GM18520 (cell line): ENCODE data around the gene FOXP4.

Source experiments
- ATAC-seq: cut with Tn5 transposase; IDR thresholded peaks from one replicate; pipeline ENCODE4 v1.9.1; 2021; ENCODE audit not compliant: unreplicated experiment

The FOXP4 gene

DNA sequence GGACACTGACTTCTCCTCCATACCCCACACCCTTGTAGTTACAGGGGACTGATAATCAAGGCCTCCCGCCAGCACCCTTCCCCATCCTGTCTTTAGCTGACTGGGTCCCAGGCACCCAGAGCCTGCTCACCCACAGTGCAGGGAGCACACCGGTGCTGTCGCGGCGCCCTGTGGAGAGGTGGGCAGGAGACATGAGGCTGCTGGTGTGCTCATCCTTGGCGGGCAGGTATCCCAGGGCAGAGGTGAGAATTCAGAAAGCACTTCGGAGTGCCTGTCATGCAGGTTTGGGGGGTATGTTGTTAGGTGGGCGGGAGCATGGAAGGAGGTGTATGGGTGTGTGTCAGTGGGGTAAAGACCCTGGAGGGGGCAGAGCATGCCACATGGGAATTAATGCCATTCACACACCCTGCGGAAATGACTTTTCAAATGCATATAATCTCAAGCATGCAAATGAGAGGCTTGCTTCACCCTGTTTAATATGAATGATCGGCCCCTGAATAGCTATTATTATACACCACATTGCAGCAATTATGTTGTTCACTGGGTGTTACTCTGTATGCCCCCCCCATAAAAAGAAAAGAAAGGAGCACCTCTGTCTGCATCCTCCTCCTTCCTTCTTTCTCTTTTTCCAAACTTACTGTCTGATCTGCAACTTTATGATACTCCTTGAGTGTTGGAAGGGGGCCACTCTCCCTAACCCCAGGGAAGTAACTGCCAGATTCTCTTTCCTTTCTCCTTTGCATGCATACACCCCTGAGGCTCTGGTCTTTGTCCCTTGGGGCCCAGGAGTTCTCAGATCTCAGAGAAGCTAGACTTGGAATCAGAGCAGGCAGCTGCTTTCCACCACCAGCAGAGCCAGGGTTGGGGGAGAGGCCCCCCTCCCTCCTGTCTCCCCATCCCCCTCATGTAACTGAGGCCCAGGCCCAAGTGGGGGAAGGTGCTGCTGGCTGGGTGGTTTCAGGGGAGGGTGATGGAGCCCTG lies 16.0 kb downstream of the FOXP4 start:
- ATAC-seq: no peak

- ATAC-seq: no peak
Observed at GRCh38 chr6:41563060-41563776, 17.0 kb downstream of the FOXP4 start.

GRCh38 chr6:41564448-41565142 lies 18.4 kb downstream of the FOXP4 start:
- no peak for ATAC-seq

DNA sequence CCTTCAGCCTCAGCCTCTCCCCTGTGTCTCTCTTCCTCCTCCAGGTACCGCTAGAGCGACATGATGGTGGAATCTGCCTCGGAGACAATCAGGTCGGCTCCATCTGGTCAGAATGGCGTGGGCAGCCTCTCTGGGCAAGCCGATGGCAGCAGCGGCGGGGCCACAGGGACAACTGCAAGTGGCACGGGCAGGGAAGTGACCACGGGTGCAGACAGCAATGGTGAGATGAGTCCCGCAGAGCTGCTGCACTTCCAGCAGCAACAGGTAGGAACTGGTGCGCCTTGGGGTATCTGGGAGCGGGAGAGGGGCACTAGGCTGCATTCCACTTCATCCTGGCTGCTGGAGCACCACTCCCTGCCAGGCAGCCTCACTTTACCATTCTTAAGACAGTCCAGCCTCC lies 19.5 kb downstream of the FOXP4 start:
- ATAC-seq: no peak

DNA sequence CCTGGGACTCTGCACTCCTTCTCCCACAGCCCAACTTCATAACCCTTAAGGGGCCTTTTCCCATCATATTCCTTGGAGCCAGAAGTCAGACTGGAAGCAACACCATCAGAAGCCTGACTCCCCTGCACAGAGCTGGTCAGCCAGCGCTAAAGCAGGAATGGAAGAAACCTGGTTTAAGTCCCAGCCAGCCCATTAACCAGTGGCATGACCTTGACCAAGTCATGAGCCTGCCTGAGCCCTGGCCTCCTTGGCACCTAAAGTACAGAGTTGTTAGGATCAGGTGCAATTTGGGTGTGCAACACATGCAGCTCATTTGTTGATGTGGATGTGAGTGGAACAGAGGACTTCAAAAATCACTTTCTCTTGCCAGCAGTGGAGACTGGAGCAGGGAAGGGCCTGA lies 20.8 kb downstream of the FOXP4 start:
- no peak for ATAC-seq

DNA sequence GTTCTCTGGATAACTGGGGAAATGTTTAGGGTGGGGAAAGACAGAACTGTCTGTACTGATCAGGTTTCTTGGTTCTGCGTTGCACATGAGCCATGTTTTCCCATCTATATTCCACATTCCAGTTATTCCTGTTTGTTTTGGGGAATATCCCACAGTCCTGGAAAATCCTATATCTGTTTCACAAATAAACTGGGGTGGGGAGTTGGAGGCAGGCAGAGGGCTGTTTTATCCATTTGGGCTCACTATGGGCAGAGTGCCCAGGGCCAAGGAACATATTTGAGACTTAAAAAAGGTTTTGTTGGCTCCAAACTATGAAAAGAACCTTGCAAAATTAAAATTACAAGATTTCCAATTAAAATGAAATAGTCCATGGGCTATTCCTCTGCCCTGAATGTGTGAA lies 21.5 kb downstream of the FOXP4 start:
- no peak for ATAC-seq

DNA sequence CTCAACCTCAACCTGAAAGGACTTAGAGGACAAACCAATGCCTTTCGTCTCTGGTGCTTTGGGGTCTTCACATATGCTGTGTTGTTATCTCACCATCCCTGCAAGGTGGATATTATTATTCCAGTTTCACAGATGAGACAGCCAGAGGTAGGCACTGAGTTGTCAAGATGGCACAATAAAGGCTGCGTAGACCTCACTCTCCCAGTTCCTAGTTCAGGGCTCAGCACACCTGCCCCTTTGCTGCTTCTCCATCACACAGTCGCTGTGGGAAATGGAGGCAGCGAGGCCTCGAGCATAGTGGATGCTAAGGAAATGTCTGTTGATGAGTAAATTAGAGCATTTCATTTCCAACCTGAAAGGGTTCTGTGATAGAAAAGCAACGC lies 22.0 kb downstream of the FOXP4 start:
- no peak for ATAC-seq

GRCh38 chr6:41568585-41569384 lies 22.6 kb downstream of the FOXP4 start:
- ATAC-seq: no peak

GRCh38 chr6:41570259-41570615 lies 24.1 kb downstream of the FOXP4 start:
- no peak for ATAC-seq

GRCh38 chr6:41571021-41571780 lies 25.0 kb downstream of the FOXP4 start:
- ATAC-seq: no peak

DNA sequence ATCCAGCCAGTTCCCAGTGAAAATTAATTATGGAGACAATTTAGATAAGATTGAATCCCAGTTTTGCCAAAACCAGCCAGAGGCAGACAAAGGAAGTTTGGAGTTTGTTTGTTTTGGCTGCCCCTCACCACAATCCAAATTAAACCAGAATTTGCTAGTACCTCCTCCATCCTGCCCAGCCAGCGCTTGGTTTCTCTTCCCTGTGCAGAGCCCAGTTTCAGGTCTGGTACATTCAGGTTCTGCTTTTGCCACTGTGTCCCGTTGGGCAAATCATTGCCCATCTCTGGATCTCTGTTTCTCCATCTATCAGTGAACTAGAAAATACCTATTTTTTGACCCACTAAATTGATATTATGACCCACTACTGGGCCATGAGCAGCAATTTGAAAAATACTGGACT lies 26.4 kb downstream of the FOXP4 start:
- ATAC-seq: no peak

DNA sequence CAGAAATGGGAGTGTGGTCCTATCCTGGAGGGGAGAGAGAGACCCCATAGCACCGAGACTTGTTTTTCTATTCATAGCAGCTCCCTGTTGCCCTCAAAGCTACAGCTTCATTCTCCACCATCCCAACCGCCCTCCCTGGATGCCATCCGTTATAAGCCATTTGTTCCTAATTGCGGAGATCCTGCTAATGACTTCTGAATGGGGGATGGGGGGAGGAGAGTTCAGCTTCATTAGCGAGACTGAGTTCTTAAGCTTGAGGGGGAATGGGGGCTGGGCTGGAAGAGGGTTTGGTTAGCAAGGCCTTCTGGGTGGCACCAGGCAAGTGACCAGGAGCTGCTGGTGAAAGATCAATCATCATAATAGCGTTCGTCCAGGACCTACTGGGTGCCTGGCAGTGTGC lies 27.1 kb downstream of the FOXP4 start:
- no peak for ATAC-seq

GRCh38 chr6:41573985-41574384 lies 27.8 kb downstream of the FOXP4 start:
- ATAC-seq: no peak

DNA sequence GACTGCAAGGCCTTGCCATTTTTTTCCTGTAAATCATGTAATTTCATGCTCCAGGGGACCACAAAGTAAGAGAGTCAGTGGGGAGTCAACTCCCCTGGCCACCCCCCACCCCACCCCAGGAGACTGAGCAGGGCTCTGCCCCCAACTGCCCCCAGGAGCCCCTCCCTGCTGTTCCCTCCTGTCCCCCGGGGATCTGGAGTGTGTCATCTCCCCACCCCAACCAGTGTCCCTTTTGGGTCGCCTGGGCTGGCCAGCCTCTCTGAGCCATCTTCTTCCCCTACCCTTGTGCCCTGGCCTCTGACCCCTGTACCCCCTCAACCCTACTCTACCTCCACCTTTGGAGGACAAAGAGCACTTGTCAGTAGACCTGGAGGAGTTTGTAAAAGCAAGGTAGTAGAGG lies 29.4 kb downstream of the FOXP4 start:
- no peak for ATAC-seq

DNA sequence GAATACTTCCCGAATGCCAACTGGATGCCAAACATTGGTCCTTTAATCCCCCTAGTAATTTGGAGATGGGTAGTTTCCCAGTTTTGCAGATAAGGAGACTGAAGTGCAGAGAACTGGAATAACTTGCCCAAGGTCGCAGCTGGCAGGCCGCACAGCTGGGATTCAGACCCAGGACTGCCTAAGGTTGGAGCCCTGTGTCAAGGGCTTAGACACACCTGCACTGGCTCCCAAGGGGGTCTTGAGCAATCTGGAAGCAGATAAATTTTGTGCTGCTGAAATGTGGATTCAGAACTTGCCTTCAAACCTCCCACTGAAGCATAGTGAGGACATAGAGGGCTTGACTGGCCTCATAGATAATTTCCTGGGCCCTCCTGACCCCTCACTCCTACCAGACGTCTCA lies 30.5 kb downstream of the FOXP4 start:
- no peak for ATAC-seq

GRCh38 chr6:41577356-41578216 lies 31.4 kb downstream of the FOXP4 start:
- ATAC-seq: no peak

DNA sequence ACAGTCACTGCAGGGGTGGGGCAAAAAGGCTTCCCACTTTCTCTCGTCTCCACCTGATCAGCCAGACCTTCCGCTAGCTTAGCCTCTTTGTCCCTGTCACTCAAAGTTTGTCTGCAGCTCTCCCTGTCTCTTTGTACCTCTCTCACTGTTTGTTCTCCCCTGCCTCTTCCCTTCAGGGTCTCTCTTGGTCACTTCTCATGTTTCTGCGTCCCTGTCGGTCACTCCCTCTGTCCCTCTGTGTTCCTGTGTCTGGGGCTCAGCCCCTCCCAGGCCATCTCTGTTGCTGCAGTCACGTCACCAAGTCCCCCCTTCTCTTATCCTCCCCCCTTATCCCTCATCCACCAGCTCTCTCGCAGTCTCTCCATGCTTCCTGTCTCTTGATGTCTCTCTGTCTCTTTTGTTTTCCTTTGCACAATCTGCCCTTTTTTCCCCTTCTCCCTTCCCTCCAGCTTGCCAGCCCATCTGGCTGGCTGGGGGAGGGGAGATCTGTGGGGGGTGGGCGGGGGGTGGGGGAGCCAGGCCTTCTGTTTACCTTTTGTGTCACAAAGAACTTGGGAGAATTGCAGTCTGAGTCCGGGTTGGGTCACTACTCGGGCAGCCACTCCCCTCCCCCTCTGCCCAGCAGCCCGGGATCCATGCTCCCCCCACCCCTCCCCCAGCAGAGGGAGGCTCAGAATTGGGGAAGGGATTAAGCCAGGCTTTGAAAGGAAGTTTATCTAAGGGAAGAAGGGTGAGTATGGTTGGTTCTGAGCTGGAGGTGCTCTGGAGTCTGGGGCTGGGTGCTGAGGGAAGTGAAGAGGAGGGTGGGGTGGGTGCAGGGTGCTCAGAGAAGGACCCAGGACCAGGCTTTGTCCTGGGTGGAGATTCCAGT lies 32.3 kb downstream of the FOXP4 start:
- no peak for ATAC-seq

GRCh38 chr6:41579088-41579610 lies 33.0 kb downstream of the FOXP4 start:
- no peak for ATAC-seq
